IPS-18a (cell line): Measurements from ENCODE around the gene COG4.

Source experiments
- H3K27ac ChIP-seq: one replicate; pipeline ENCODE4 v1.5.1; 2013; ENCODE audit warnings: low read length
- H3K27me3 ChIP-seq: one replicate; pipeline ENCODE4 v1.6.1; 2013; ENCODE audit warnings: mild to moderate bottlenecking, low read length; ENCODE audit not compliant: control insufficient read depth, insufficient read depth
- H3K36me3 ChIP-seq: one replicate; pipeline ENCODE4 v1.6.1; 2013; ENCODE audit warnings: low read depth, low read length; ENCODE audit not compliant: control insufficient read depth
- H3K4me1 ChIP-seq: one replicate; pipeline ENCODE4 v1.6.1; 2013; ENCODE audit warnings: low read depth, low read length; ENCODE audit not compliant: control insufficient read depth
- H3K4me3 ChIP-seq: one replicate; pipeline ENCODE4 v1.5.1; 2013; ENCODE audit warnings: low read length
- H3K9ac ChIP-seq: one replicate; pipeline ENCODE4 v1.6.1; 2013; ENCODE audit warnings: mild to moderate bottlenecking, low read length, moderate library complexity
- H3K9me3 ChIP-seq: one replicate; pipeline ENCODE4 v1.6.1; 2013; ENCODE audit warnings: low read depth, low read length; ENCODE audit not compliant: control insufficient read depth

The COG4 gene

GRCh38 chr16:70448075-70448474, 75.3 kb downstream of the COG4 start:
- H3K27me3 ChIP-seq, result no peaks in the 10 kb centered on the region
- peaks cover 3% of the 10 kb centered on the region for H3K4me1 ChIP-seq
- H3K27ac ChIP-seq, result no peak overlapping the region
- no peaks in the 10 kb centered on the region for H3K36me3 ChIP-seq
- H3K4me3 ChIP-seq, result no peak overlapping the region
- H3K9ac ChIP-seq, result no peak overlapping the region
- H3K9me3 ChIP-seq, result no peaks in the 10 kb centered on the region

GRCh38 chr16:70444249-70445063, 78.9 kb downstream of the COG4 start:
- no peak overlapping the region for H3K9ac ChIP-seq
- H3K27me3 ChIP-seq, result no peaks in the 10 kb centered on the region
- no peak overlapping the region for H3K27ac ChIP-seq
- H3K4me1 ChIP-seq, result peaks cover 3% of the 10 kb centered on the region
- H3K4me3 ChIP-seq, result no peak overlapping the region
- no peaks in the 10 kb centered on the region for H3K9me3 ChIP-seq
- no peaks in the 10 kb centered on the region for H3K36me3 ChIP-seq

- Histone ChIP-seq H3K4me1 (peaks cover 12% of the 10 kb centered on the region), H3K36me3 (no peaks in the 10 kb centered on the region), H3K27ac (no peak overlapping the region), H3K27me3 (no peaks in the 10 kb centered on the region), H3K4me3 (no peak overlapping the region), H3K9ac (no peak overlapping the region), H3K9me3 (no peaks in the 10 kb centered on the region)
Measured at GRCh38 chr16:70442344-70442743, 81.0 kb downstream of the COG4 start.

GRCh38 chr16:70441406-70441990, 81.9 kb downstream of the COG4 start:
- peaks cover 18% of the 10 kb centered on the region for H3K4me1 ChIP-seq
- no peak overlapping the region for H3K4me3 ChIP-seq
- no peaks in the 10 kb centered on the region for H3K27me3 ChIP-seq
- H3K36me3 ChIP-seq, result no peaks in the 10 kb centered on the region
- H3K9me3 ChIP-seq, result no peaks in the 10 kb centered on the region
- H3K9ac ChIP-seq, result no peak overlapping the region
- no peak overlapping the region for H3K27ac ChIP-seq

GRCh38 chr16:70440009-70440692, 83.2 kb downstream of the COG4 start:
- peaks cover 19% of the 10 kb centered on the region for H3K4me1 ChIP-seq
- no peaks in the 10 kb centered on the region for H3K9me3 ChIP-seq
- peak overlapping the region; percentile 66 for H3K9ac ChIP-seq
- H3K36me3 ChIP-seq, result no peaks in the 10 kb centered on the region
- H3K27me3 ChIP-seq, result no peaks in the 10 kb centered on the region
- no peak overlapping the region for H3K27ac ChIP-seq
- peak overlapping the region; percentile 69 for H3K4me3 ChIP-seq

GRCh38 chr16:70438969-70439862, 84.1 kb downstream of the COG4 start, which contains the start of gene ST3GAL2:
ST3GAL2 (minus strand) TSS chr16:70439100; CDS start chr16:70398530, 40,570 bp downstream.
- Histone ChIP-seq H3K9me3 (no peaks in the 10 kb centered on the region), H3K4me3 (peak within 1 kb of the TSS; percentile 80), H3K4me1 (peaks cover 19% of the 10 kb centered on the region), H3K9ac (peak within 1 kb of the TSS; percentile 66), H3K27me3 (no peaks in the 10 kb centered on the region), H3K36me3 (peaks cover 6% of the 10 kb centered on the region), H3K27ac (no peak within 1 kb of the TSS)

GRCh38 chr16:70438585-70438968, 84.8 kb downstream of the COG4 start:
- Histone ChIP-seq H3K9ac (peak overlapping the region; percentile 58), H3K27me3 (no peaks in the 10 kb centered on the region), H3K9me3 (no peaks in the 10 kb centered on the region), H3K4me3 (peak overlapping the region; percentile 80), H3K27ac (no peak overlapping the region), H3K36me3 (peaks cover 6% of the 10 kb centered on the region), H3K4me1 (peaks cover 22% of the 10 kb centered on the region)

GRCh38 chr16:70437582-70438557, 85.5 kb downstream of the COG4 start:
- no peak overlapping the region for H3K27ac ChIP-seq
- H3K9ac ChIP-seq, result peak overlapping the region; percentile 58
- peak overlapping the region; percentile 80 for H3K4me3 ChIP-seq
- H3K9me3 ChIP-seq, result no peaks in the 10 kb centered on the region
- H3K27me3 ChIP-seq, result no peaks in the 10 kb centered on the region
- H3K36me3 ChIP-seq, result peaks cover 6% of the 10 kb centered on the region
- peaks cover 26% of the 10 kb centered on the region for H3K4me1 ChIP-seq

- H3K4me1 ChIP-seq, result peaks cover 30% of the 10 kb centered on the region
- peak overlapping the region; percentile 58 for H3K9ac ChIP-seq
Measured at GRCh38 chr16:70437017-70437581, 86.3 kb downstream of the COG4 start.

More at GRCh38 chr16:70437017-70437581, 86.3 kb downstream of the COG4 start:
- no peaks in the 10 kb centered on the region for H3K9me3 ChIP-seq
- H3K36me3 ChIP-seq, result peaks cover 6% of the 10 kb centered on the region
- H3K27me3 ChIP-seq, result no peaks in the 10 kb centered on the region
- H3K4me3 ChIP-seq, result peak overlapping the region; percentile 80
- H3K27ac ChIP-seq, result no peak overlapping the region
